SK-N-SH (cell line): ENCODE results near the gene CD274. TPM values are rescaled to one million over a fixed set of nuclear protein-coding genes. Genes with fewer than 3 reads are reported as not detected.

Source experiments
- CTCF ChIA-PET: fragments of 300-600, 350-600 bp; formaldehyde crosslinking; extraction: SDS; loops from one replicate; lab custom pipeline; 2021; lab: Yijun Ruan, JAX
- POLR2A ChIA-PET: fragments of 350-600 bp; sonication (Branson Sonifier 250); formaldehyde crosslinking; extraction: SDS; loops from one replicate; lab custom pipeline; 2020; ENCODE audit warnings: antibody characterized with exemption, inconsistent platforms; lab: Yijun Ruan, JAX
- DNase-seq: peaks from one replicate; pipeline ENCODE4 v3.0.0; 2012
- H2AFZ ChIP-seq: fragments of 200-600 bp; sonication (generic); 2 replicates; pipeline ENCODE4 v1.8.1; 2016; ENCODE audit warnings: antibody characterized with exemption, mild to moderate bottlenecking, low read depth
- H3F3A ChIP-seq: fragments of 200-600 bp; sonication (generic); replicated peaks from 2 replicates; pipeline ENCODE3; 2016; ENCODE audit warnings: antibody characterized with exemption, mild to moderate bottlenecking; ENCODE audit not compliant: insufficient read depth
- H3K27ac ChIP-seq, 2 experiments: fragments of 200-500 bp in 1 of 2; fragments of 200-600 bp in 1 of 2; sonication (Bioruptor generic) in 1 of 2; sonication (generic), shearing (Covaris generic) in 1 of 2; 2 replicates each; pipeline versions ENCODE4 v1.5.1 to v1.6.1; 2014 to 2016; ENCODE audit warnings: low read depth in 2 of 2, inconsistent platforms in 1 of 2, low read length in 1 of 2, mild to moderate bottlenecking in 1 of 2, mixed read lengths in 1 of 2
- H3K27me3 ChIP-seq: fragments of 200-600 bp; sonication (generic), shearing (Covaris generic); 2 replicates; pipeline ENCODE4 v1.6.1; 2016; ENCODE audit warnings: mixed run types; ENCODE audit not compliant: insufficient read depth
- H3K36me3 ChIP-seq, 2 experiments: fragments of 200-500 bp in 1 of 2; fragments of 200-600 bp in 1 of 2; sonication (Bioruptor generic) in 1 of 2; sonication (generic) in 1 of 2; replicated peaks in 1 of 2; 2 replicates each; pipeline versions ENCODE3 to v1.5.1; 2014 to 2016; ENCODE audit warnings: low read length in 1 of 2, mild to moderate bottlenecking in 1 of 2; ENCODE audit not compliant: insufficient read depth in 2 of 2, control insufficient read depth in 1 of 2
- H3K4me1 ChIP-seq, 2 experiments: fragments of 200-500 bp in 1 of 2; fragments of 200-600 bp in 1 of 2; sonication (Bioruptor generic) in 1 of 2; sonication (generic), shearing (Covaris generic) in 1 of 2; 2 replicates each; pipeline versions ENCODE4 v1.5.1 to v1.6.1; 2014 to 2016; ENCODE audit warnings: low read depth in 1 of 2, low read length in 1 of 2, mixed run types in 1 of 2; ENCODE audit not compliant: insufficient read depth in 2 of 2, control insufficient read depth in 1 of 2
- H3K4me2 ChIP-seq: fragments of 200-600 bp; sonication (generic), shearing (Covaris generic); 2 replicates; pipeline ENCODE4 v1.6.1; 2017; ENCODE audit warnings: mixed run types
- H3K4me3 ChIP-seq, 2 experiments: fragments of 200-500 bp in 1 of 2; fragments of 200-600 bp in 1 of 2; sonication (Bioruptor generic) in 1 of 2; sonication (generic), shearing (Covaris generic) in 1 of 2; 2 replicates each; pipeline versions ENCODE4 v1.5.1 to v1.8.1; 2014 to 2016; ENCODE audit warnings: low read depth in 2 of 2, inconsistent platforms in 1 of 2, low read length in 1 of 2, mild to moderate bottlenecking in 1 of 2, mixed read lengths in 1 of 2, moderate library complexity in 1 of 2
- H3K79me2 ChIP-seq: fragments of 200-600 bp; sonication (generic); 2 replicates; pipeline ENCODE4 v1.8.1; 2017; ENCODE audit warnings: mild to moderate bottlenecking; ENCODE audit not compliant: insufficient read depth
- H3K9ac ChIP-seq: fragments of 200-600 bp; sonication (generic); 2 replicates; pipeline ENCODE4 v1.6.1; 2017; ENCODE audit warnings: mixed run types
- H3K9me2 ChIP-seq: fragments of 200-600 bp; sonication (generic); 2 replicates; pipeline ENCODE4 v1.6.1; 2017; ENCODE audit warnings: mixed run types
- H3K9me3 ChIP-seq: fragments of 200-600 bp; sonication (generic); 2 replicates; pipeline ENCODE4 v1.6.1; 2017; ENCODE audit warnings: mixed run types, mild to moderate bottlenecking, moderate library complexity
- H4K20me1 ChIP-seq: fragments of 200-600 bp; sonication (generic); 2 replicates; pipeline ENCODE4 v1.6.1; 2017; ENCODE audit warnings: mild to moderate bottlenecking, mixed run types; ENCODE audit not compliant: insufficient read depth
- CHD2 ChIP-seq: fragments of 150-350 bp; IDR thresholded peaks from 2 replicates; pipeline ENCODE4 v1.6.1; 2018; ENCODE audit warnings: low read length; ENCODE audit not compliant: partially characterized antibody
- CTCF ChIP-seq: fragments of 200-600 bp; sonication (generic); IDR thresholded peaks from 2 replicates; pipeline ENCODE4 v1.6.1; 2017; ENCODE audit warnings: antibody characterized with exemption, mild to moderate bottlenecking, moderate library complexity
- EZH2phosphoT487 ChIP-seq: fragments of 200-600 bp; sonication (generic); IDR thresholded peaks from 2 replicates; pipeline ENCODE4 v1.6.1; 2017; ENCODE audit warnings: low read depth, mixed run types, mild to moderate bottlenecking, antibody characterized with exemption, moderate library complexity, borderline replicate concordance
- FOSL2 ChIP-seq: IDR thresholded peaks from 2 replicates; pipeline ENCODE4 v1.4.0; 2012; ENCODE audit warnings: low read depth, mild to moderate bottlenecking, moderate library complexity, borderline replicate concordance
- FOXJ3 ChIP-seq: sonication (generic); formaldehyde crosslinking; IDR thresholded peaks from 2 replicates; pipeline ENCODE4 v1.5.1; 2020; ENCODE audit warnings: mild to moderate bottlenecking, missing genetic modification reagents
- JUND ChIP-seq: IDR thresholded peaks from 2 replicates; pipeline ENCODE4 v1.4.0; 2012
- MEF2A ChIP-seq: IDR thresholded peaks from 2 replicates; pipeline ENCODE4 v1.4.0; 2012; ENCODE audit warnings: low read depth, borderline replicate concordance
- PBX3 ChIP-seq: IDR thresholded peaks from 2 replicates; pipeline ENCODE4; 2012
- RAD21 ChIP-seq: IDR thresholded peaks from 2 replicates; pipeline ENCODE4 v1.6.1; 2012; ENCODE audit warnings: mild to moderate bottlenecking, low read length
- RCOR1 ChIP-seq: fragments of 150-350 bp; IDR thresholded peaks from 2 replicates; pipeline ENCODE4 v1.6.1; 2017; ENCODE audit warnings: antibody characterized with exemption, low read length
- SIN3A ChIP-seq: IDR thresholded peaks from 2 replicates; pipeline ENCODE4 v1.6.1; 2012; ENCODE audit warnings: low read depth, mild to moderate bottlenecking, low read length, moderate library complexity, borderline replicate concordance
- SMC3 ChIP-seq: IDR thresholded peaks from 2 replicates; pipeline ENCODE4 v1.6.1; 2012; ENCODE audit warnings: low read depth, low read length, improper control_type of control experiment
- TEAD4 ChIP-seq: IDR thresholded peaks from 2 replicates; pipeline ENCODE4 v1.4.0; 2012; ENCODE audit warnings: mild to moderate bottlenecking, borderline replicate concordance; ENCODE audit not compliant: insufficient read depth
- YY1 ChIP-seq: IDR thresholded peaks from 2 replicates; pipeline ENCODE4 v1.4.0; 2012; ENCODE audit warnings: low read depth, mild to moderate bottlenecking
- WGBS: methylation state at CpG from one replicate; pipeline ENCODE4 v1.1.6; 2017; ENCODE audit warnings: low lambda C conversion rate; 5-methylcytosine and 5-hydroxymethylcytosine counted together
- polyA plus RNA-seq, 3 experiments: library from polyadenylated mRNA; depleted of rRNA; stranded (reverse); fragments of >200 nt; gene quantifications; 2 replicates each; pipeline ENCODE4 v1.2.3, GENCODE V29; 2012
- TF ChIP-seq, protein P1 (sequence below): fragments of 150-350 bp; IDR thresholded peaks from 2 replicates; pipeline ENCODE4 v1.6.1; 2016; ENCODE audit warnings: mild to moderate bottlenecking, low read depth, low read length
- TF ChIP-seq, protein P2 (sequence below): IDR thresholded peaks from 2 replicates; pipeline ENCODE4 v1.4.0; 2012; ENCODE audit warnings: low read depth, borderline replicate concordance

CD274 gene
- polyA plus RNA-seq, 1 of the 3 experiments (the other 2 are of a cell fraction), result 25.8 TPM

- WGBS, result 87% methylated on average over 3 of the region's 3 CpGs
- Histone ChIP-seq H3K36me3 (no peaks in the 10 kb centered on the region), H3K9ac (no peak overlapping the region), H3K79me2 (no peaks in the 10 kb centered on the region), H3K27me3 (no peaks in the 10 kb centered on the region), H3K9me3 (no peaks in the 10 kb centered on the region), H3K9me2 (no peaks in the 10 kb centered on the region), H3K4me1 (no peaks in the 10 kb centered on the region), H2AFZ (no peak overlapping the region), H3K4me2 (no peak overlapping the region), H4K20me1 (no peaks in the 10 kb centered on the region), H3F3A (no peaks in the 10 kb centered on the region), H3K27ac (no peak overlapping the region), H3K4me3 (no peak overlapping the region)
- no peak for DNase-seq
- ChIA-PET POLR2A (no interaction called here), CTCF (interaction anchor here (1.6 kb wide), 1 partner anchor 11 kb away, joined by 4 read pairs; no protein-coding TSS in a partner anchor)
- TF ChIP-seq YY1, result no peak
- no peak for TF ChIP-seq MEF2A
- TF ChIP-seq CTCF, result no peak
- no peak for TF ChIP-seq SMC3
- TF ChIP-seq, protein P1, sequence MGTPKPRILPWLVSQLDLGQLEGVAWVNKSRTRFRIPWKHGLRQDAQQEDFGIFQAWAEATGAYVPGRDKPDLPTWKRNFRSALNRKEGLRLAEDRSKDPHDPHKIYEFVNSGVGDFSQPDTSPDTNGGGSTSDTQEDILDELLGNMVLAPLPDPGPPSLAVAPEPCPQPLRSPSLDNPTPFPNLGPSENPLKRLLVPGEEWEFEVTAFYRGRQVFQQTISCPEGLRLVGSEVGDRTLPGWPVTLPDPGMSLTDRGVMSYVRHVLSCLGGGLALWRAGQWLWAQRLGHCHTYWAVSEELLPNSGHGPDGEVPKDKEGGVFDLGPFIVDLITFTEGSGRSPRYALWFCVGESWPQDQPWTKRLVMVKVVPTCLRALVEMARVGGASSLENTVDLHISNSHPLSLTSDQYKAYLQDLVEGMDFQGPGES, result no peak
- TF ChIP-seq SIN3A, result no peak
- no peak for TF ChIP-seq FOSL2
- no peak for TF ChIP-seq FOXJ3 (CRISPR knock-in tag)
Observed at GRCh38 chr9:5479994-5480694, 29.8 kb downstream of the CD274 start.

DNA sequence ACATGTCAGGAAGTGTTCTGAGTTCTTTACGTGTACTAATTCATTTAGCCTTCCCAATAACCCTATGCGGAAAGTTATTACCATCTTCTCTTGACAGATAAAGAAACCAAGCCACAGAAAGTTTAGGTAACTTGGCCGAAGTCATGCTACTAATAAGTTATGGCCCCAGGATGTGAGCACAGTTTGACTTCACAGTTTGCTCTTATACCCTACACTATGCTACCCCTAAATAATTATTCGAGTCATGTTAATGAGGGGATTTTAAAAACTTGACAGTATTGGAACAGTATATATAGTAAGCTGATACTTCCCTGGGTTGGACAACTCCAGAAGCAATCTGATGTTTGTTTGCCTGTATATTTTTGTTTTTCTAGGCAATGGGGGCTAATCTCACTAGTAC lies 30.6 kb downstream of the CD274 start:
- no peak overlapping the region for H3K4me3 ChIP-seq
- DNase-seq, result no peak
- ChIA-PET CTCF (no interaction called here), POLR2A (no interaction called here)
- no peak overlapping the region for H3K27ac ChIP-seq
- H3K27me3 ChIP-seq, result no peaks in the 10 kb centered on the region
- no peaks in the 10 kb centered on the region for H3K9me3 ChIP-seq
- no peaks in the 10 kb centered on the region for H4K20me1 ChIP-seq
- H2AFZ ChIP-seq, result no peak overlapping the region
- no peaks in the 10 kb centered on the region for H3K79me2 ChIP-seq
- 89% methylated on average over 4 of the region's 4 CpGs for WGBS
- H3F3A ChIP-seq, result no peaks in the 10 kb centered on the region
- no peaks in the 10 kb centered on the region for H3K9me2 ChIP-seq
- no peaks in the 10 kb centered on the region for H3K36me3 ChIP-seq
- no peak overlapping the region for H3K4me2 ChIP-seq
- H3K9ac ChIP-seq, result no peak overlapping the region
- TF ChIP-seq, protein P2, sequence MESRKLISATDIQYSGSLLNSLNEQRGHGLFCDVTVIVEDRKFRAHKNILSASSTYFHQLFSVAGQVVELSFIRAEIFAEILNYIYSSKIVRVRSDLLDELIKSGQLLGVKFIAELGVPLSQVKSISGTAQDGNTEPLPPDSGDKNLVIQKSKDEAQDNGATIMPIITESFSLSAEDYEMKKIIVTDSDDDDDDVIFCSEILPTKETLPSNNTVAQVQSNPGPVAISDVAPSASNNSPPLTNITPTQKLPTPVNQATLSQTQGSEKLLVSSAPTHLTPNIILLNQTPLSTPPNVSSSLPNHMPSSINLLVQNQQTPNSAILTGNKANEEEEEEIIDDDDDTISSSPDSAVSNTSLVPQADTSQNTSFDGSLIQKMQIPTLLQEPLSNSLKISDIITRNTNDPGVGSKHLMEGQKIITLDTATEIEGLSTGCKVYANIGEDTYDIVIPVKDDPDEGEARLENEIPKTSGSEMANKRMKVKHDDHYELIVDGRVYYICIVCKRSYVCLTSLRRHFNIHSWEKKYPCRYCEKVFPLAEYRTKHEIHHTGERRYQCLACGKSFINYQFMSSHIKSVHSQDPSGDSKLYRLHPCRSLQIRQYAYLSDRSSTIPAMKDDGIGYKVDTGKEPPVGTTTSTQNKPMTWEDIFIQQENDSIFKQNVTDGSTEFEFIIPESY, result no peak
- no peak for TF ChIP-seq EZH2phosphoT487
- TF ChIP-seq FOXJ3 (CRISPR knock-in tag), result no peak
- TF ChIP-seq YY1, result no peak
- no peak for TF ChIP-seq SMC3
- no peak for TF ChIP-seq RAD21
- no peak for TF ChIP-seq RCOR1
- no peak for TF ChIP-seq TEAD4
- no peak for TF ChIP-seq PBX3
- TF ChIP-seq JUND, result no peak
- TF ChIP-seq CHD2, result no peak
- no peaks in the 10 kb centered on the region for H3K4me1 ChIP-seq
